ENCODE measurements around the gene ARHGAP31.

The ARHGAP31 gene

GRCh38 chr3:119453822-119454221 is 159.6 kb downstream of the ARHGAP31 start:
- no peak for DNase-seq

DNA sequence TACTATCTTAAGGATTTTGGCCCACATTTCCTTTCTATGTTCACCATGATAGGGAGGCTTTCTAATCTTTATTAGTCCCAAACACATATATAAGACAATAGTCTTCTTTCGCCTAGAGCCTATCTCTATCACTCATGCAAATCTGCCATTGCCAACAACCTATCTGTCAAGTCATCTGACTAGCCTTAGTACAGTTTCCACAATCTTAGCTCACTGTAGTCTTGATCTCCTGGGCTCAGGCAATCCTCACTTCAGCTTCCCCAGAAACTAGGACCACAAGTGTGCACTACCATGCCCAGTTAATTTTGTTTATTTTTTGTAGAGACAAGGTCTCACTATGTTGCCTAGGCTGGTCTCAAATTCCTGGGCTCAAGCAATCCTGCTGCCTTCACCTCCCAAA is 162.3 kb downstream of the ARHGAP31 start:
- no peak for DNase-seq

DNA sequence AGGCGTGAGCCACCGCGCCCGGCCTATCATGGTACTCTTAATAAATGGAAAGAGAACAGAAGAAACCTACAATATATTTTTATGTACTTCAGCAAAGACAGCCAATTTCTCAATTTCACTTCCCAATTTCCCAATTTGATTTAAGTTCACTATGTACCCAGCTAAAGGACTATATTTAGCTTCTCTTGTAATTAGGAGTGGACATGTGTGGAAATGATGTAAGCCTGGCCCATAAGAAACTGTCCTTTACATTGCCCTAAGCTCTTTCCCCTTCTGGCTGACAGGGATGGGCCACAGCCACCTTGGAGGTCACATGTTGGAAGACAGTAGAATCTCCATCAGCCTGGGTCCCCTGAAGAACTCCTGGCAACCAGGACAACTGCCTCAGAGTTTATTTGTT is 163.1 kb downstream of the ARHGAP31 start:
- DNase-seq = no peak

- DNase-seq = peak; percentile 91
These were observed 169.3 kb downstream of the ARHGAP31 start, which contains the start of gene TMEM39A for GRCh38 chr3:119463171-119464169. TSS of gene TMEM39A (minus strand) at chr3:119463615. CDS start at chr3:119462074, 1,541 bp downstream.

- no peak for DNase-seq
These were observed 173.9 kb downstream of the ARHGAP31 start for GRCh38 chr3:119468041-119468440.

DNA sequence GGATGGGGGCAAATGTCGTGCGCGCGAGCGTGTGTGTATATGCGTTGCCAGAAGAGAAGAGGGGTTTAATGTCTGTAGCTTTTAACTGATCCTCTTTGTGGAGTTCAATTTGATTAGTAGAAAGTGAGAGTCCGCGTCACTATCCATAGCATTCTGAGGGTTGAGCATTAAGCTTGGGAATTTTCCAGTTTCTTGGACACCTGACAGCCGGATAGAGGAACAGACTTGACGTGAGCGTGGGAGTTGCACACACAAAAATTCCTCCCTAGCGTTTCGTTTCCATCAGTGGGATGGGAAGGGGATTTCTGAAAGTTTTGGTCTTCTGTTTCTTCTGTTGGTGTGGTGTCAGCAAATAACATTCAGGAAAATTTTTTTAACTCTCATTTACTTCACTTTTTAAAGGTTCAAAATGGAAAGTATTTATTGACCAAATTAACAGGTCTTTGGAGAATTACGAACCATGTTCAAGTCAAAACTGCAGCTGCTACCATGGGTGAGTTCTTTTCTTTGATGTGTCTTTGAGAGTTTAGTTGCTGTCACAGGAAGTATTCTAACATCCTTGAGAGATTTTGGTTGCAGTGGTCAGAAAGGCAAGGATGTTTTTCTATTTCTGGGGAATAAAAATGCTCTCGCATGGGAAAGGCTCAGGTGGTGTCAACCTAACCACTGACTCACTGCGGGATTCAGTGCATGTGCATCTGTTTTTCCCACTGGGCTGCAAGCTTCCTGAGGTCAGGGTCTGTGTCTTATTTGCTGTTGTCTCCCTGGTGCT is 175.4 kb downstream of the ARHGAP31 start:
- DNase-seq = no peak

Data from NCI-H1694 treated with DMSO at 0.1 percent for 48 hours (cell line).